Spleen (tissue), 7 donors: Measurements from ENCODE around the gene PHKB.

Experiments
- POLR2A ChIP-seq, 3 donors: fragments of 450-650 bp; IDR thresholded peaks; one replicate each; pipeline ENCODE4 v1.5.1; 2017; ENCODE audit warnings: antibody characterized with exemption in 3 of 3, mild to moderate bottlenecking in 1 of 3
- TF ChIP-seq, protein P1 (sequence below), 11 experiments: fragments of 200-600 bp in 7 of 11; fragments of 450-650 bp in 4 of 11; sonication (generic) in 4 of 11; IDR thresholded peaks in 8 of 11; conservative IDR thresholded peaks in 3 of 11; 1 replicate in 7 of 11; 2 replicates in 4 of 11; pipeline versions ENCODE4 v1.4.0 to v1.8.0; 2016 to 2021; ENCODE audit warnings: antibody characterized with exemption in 11 of 11, inconsistent platforms in 4 of 11, mild to moderate bottlenecking in 1 of 11
- donor health status: DM: no; HTN: no; CAD: no; lungs with moderate emphysema.
- donor health status: DM: no; HTN: no; CAD: no.
- donor health status: DM: no; HTN: no; CAD: no.

DNA sequence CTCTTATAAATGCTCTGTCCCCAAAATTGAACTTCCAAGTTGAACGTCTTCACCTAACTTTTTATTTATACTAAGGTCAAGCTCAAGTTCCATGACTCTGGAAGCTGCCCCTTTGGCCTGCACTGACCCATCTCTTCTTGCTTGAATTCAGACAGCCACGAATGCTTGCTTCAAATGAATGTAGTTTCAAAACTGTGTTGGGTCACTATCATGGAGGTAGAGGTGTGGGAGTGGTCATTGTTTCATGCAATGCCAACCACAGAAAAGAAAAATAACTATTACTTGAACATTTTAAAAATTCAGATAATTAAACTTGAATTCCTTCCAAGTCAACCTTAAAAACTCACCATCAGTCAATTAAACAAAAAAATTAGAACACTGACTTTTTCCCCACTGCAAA, 2.8 kb upstream of the PHKB start:
- no peak for TF ChIP-seq POLR2A (IDR thresholded peaks at IDR 0.05)
- TF ChIP-seq, protein P1, sequence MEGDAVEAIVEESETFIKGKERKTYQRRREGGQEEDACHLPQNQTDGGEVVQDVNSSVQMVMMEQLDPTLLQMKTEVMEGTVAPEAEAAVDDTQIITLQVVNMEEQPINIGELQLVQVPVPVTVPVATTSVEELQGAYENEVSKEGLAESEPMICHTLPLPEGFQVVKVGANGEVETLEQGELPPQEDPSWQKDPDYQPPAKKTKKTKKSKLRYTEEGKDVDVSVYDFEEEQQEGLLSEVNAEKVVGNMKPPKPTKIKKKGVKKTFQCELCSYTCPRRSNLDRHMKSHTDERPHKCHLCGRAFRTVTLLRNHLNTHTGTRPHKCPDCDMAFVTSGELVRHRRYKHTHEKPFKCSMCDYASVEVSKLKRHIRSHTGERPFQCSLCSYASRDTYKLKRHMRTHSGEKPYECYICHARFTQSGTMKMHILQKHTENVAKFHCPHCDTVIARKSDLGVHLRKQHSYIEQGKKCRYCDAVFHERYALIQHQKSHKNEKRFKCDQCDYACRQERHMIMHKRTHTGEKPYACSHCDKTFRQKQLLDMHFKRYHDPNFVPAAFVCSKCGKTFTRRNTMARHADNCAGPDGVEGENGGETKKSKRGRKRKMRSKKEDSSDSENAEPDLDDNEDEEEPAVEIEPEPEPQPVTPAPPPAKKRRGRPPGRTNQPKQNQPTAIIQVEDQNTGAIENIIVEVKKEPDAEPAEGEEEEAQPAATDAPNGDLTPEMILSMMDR (IDR thresholded peaks at IDR 0.05 in 8 of 11, conservative IDR thresholded peaks at IDR 0.05 in 3 of 11), result no peak
